Activated effector memory CD4-positive, alpha-beta T cell treated with anti-CD3 and anti-CD28 coated beads, Interleukin-2, amount 50 U/mL, for 16 hours (primary cell): ENCODE data around the gene ST3GAL6.

Experiments used
- DNase-seq: peaks from one replicate; pipeline ENCODE4 v3.0.0-alpha.2; 2020

Gene ST3GAL6

GRCh38 chr3:98763076-98763475 is at the start of gene ST3GAL6:
ST3GAL6 (plus strand) TSS chr3:98763340; CDS start chr3:98768441, 5,101 bp downstream.
- no peak for DNase-seq

- DNase-seq: no peak
Measured at GRCh38 chr3:98713984-98714383, 49.2 kb upstream of the ST3GAL6 start.

GRCh38 chr3:98717584-98717983 is 45.6 kb upstream of the ST3GAL6 start:
- no peak for DNase-seq

DNA sequence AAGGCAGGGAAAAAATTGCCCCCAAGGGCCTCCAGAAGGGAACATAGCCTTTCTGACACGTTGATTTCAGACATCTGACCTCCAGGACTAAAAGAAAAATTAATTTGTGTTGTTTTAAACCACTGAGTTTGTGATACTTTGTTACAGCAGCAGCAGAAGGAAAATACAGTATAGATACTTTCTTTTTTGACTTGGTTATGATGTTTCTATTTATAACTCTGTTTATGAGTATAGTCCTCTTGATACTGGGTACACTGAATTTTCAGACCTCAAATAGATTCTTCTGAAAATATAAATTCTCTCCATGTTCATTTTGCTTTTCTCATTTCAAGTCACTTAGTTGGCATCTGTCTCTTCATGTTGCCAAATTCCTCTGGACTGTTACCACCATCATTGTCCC is 44.4 kb upstream of the ST3GAL6 start:
- DNase-seq: no peak

DNA sequence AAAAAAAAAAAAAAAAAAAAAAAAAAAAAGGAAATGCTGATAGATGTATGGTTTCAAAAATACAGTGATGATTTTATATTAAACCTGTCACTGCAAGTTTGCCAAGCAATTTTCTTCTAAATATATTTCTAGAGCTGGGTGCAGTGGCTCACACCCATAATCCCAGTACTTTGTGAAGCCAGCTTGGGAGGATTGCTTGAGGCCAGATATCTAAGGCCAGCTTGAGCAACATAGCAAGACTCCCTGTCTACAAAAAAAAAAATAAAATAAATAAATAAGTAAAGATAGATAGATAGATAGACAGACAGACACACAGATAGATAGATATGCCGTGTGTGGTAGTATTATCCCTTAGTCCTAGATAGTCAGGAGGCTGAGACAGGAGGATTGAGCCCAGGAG is 41.4 kb upstream of the ST3GAL6 start:
- no peak for DNase-seq

GRCh38 chr3:98722389-98722788 is 40.8 kb upstream of the ST3GAL6 start:
- no peak for DNase-seq

- DNase-seq: no peak
Measured at GRCh38 chr3:98725352-98725751, 37.8 kb upstream of the ST3GAL6 start.

DNA sequence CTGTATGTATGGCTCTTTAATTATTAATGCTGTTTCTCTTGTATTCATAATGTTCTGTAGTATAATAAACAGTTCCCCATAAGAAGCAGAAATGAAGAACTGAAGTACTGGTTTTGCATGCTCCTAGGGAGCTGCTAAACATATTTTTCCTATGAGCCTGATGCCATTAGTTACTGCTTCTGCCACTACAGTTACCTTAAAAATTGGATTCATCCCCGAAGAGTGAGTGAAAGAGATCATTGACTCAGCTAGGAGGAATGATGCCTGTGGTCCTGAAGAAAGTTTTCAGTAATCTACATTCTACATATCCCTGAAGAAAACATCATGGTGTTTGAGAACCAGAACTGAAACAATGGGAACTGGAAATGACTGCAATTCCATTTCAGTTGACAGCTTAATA is 37.1 kb upstream of the ST3GAL6 start:
- DNase-seq: no peak

DNA sequence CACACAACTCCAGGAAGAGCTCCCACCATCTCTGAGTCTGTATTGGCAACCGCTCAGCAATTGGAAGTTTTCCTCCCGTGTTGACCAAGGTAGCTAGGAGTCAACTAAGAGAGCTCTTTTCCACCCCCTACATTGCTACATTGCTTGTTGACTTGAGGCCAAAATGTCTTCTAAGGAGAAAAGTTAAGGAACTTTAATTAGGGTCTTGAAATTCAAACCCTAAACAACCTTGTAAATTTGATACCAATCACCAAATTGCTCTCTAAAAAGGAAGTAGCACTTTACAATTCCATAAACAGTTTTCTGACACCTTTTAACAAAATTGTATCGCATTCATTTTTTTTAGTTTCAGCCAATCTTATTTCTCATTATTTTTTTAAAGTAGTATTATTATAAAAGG is 35.5 kb upstream of the ST3GAL6 start:
- no peak for DNase-seq

- DNase-seq: no peak
Measured at GRCh38 chr3:98728672-98729071, 34.5 kb upstream of the ST3GAL6 start.

DNA sequence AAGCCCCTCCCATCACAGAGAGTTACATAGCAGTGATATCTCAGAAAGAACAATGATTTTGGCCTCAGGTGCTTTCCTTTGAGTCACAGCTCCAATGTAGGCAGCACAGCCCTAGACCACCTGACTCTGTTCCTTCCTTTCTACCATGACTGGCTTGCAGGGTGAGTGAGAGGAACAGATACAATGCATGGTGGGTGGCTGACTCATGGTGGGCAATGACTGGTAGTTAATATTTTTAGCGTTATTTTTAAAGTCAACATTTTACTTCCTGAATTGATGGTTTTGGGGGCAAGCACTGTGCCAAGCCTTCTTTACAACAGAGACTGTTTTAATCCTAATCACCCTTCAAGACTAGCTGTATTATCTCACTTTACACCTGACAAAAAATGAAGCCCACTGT is 32.8 kb upstream of the ST3GAL6 start:
- DNase-seq: no peak

GRCh38 chr3:98730886-98731537 is 32.1 kb upstream of the ST3GAL6 start:
- no peak for DNase-seq

GRCh38 chr3:98731720-98732285 is 31.3 kb upstream of the ST3GAL6 start:
- no peak for DNase-seq

DNA sequence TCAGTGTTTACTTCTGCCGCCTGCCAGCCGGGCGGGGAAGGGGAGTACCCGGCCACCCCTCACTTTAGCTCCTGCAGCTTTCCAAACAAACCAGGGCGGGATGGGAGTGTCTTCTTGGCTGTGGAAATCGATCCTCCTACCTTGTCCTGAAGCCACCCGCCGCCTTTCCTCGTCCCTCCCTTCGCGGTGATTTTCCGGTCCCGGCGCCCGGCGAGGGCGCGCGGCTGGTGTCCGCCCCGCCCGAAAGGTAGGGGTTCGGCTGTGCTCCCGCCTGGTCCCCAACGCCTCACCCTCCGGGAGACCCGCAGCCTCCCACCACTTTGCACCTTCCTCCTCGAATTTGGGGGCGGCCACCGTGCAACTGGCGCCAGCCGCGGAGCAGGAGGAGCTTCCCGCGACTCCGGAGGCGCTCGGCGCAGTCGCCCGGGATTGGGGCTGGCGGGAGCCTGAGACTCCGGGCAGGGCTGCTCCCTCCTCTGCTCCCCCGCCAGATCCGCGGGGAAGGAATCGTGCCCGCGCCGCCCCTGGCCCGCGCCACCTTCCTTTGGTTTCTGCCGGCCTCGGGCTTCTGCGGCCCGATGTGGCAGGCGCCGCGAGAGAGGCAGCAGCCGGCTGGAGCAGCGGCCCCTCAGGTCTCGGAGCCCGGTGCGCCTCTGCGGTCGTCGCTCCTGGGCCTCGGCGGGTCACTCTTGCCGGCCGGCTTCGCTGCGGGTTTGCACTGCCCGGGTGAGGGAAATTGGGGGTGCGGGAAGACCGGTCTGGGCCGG is 30.7 kb upstream of the ST3GAL6 start:
- no peak for DNase-seq

GRCh38 chr3:98733053-98733811 is 29.9 kb upstream of the ST3GAL6 start:
- DNase-seq: no peak

DNA sequence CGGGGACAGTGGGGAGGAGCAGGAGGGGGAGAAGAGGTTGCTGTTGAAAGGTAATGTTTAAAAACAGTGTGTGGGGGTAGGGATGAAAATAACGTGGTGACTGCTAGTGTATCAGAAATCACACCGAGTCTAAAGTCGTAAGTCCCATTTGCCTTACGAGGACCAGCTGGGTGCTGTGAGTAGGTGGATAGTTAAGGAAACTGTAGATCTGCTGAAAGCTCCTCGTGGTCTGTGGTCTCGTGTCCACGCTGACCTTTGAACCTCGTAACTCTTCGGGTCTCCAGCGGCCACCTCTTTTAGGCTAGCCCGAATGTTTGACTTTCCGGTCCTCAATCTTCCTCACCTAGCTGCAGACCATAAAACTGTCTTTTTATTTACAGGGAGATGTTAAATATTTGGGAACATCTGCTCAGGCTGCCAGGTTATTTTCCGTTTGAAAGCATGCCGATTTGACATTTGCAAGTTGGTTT is 29.3 kb upstream of the ST3GAL6 start:
- no peak for DNase-seq

DNA sequence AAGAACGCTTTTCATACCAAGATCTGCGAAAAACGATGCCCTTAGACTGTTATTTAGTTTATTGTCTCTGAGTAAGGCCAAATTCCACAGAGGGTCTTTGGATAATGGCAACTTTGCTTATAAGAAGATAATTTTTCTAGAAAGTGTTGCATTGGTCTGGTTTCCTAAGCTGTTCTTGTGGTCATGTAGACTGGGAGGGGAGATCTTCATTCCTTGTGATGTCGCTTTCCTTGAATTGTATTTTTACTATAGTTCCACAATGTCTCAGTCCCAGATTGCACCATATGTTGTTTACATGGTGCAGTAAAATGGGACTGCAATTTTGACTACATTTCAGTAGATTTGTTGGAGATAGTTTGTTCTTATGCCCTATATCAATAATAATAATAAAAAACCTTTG is 28.8 kb upstream of the ST3GAL6 start:
- DNase-seq: no peak

GRCh38 chr3:98734735-98735134 is 28.4 kb upstream of the ST3GAL6 start:
- no peak for DNase-seq

DNA sequence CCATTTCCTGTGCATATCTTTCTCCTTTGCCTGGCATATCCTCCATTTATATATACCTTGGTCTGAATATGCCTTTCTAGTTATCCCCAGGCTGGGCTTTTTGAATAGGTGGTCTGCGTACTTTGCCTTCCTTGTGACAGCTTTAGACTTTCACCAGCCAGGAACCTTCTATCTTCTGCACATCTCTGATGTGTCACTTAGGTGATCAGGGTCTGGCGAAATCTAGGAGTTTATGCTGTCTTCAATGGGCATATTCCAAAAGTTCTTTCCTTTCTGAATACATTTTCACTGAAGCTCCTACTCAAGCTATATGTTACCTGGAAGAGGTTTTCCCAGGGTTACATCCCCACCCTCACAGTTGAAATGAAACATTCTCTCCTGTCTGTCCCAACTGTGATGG is 27.8 kb upstream of the ST3GAL6 start:
- no peak for DNase-seq

DNA sequence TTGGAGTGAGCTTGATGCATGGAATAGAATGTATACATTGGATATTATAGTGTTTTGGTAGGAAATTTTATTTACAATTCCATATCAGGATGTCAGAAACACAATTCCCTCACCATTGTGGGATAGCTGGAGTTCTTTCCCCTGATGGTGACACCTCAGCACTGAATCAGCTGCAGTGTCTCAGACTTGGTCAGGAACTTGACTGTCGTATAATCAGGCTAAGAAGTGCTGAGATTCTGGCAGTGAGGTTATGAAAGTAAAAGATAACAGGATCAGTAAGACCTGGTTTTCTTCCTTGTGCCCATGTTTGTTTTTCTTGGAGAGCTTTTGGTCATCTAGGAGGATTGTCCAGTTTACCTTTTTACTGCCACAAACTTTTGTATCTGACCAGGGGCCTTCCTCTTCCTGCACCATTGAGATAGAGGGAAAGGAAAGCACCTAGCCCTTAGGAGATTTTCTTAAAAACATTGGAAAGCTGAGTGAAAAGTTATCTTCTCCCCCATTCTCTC is 27.3 kb upstream of the ST3GAL6 start:
- DNase-seq: no peak

DNA sequence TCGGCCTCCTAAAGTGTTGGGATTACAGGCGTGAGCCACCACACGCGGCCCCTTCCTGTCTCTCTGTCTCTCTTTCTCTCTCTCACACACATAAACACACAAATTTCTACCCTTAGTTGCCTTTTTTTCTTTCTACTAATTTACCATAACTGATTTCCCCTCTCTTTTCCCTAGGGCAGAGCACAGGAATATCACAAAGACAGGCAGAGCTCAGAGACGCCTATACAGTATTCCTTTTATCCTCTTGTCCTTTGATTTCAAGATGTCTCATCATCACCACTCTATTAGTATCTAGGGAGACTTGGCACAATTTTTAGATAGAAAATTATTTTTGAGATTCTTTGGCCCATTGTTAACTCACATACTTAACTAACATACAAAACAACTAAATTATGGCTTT is 25.8 kb upstream of the ST3GAL6 start:
- DNase-seq: no peak

- DNase-seq: no peak
Measured at GRCh38 chr3:98739266-98739665, 23.9 kb upstream of the ST3GAL6 start.

DNA sequence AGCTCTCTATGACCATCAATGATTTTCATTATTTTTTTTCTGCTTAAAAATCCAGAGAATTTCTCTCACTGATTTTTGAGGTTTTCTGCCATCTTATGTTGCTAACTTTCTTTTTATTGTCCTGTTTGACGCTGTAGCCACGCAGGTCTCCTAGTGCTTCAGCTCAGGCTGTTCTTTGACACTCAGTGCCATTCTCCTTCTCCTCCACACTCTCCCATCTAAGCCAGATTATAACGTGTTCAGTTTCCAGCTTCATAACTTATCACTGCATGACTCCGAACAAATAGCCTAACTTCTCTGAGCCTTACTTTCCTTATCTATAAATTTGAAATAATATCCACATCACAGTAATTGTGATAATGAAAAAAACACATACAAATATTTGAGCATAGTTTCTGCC is 22.8 kb upstream of the ST3GAL6 start:
- DNase-seq: no peak
